ENCODE measurements around the gene ZSWIM1. TPM values are rescaled to one million over a fixed set of nuclear protein-coding genes. Genes with fewer than 3 reads are reported as not detected.
A peak's percentile ranks its signal among the peaks of the same experiment; 100 is the strongest.

Gene ZSWIM1
- total and polyA plus RNA-seq, 2 of the 13 experiments (the other 11 are each of a cell fraction or from before 2014, with no cell fraction given): 9.5 to 11.7 TPM

DNA sequence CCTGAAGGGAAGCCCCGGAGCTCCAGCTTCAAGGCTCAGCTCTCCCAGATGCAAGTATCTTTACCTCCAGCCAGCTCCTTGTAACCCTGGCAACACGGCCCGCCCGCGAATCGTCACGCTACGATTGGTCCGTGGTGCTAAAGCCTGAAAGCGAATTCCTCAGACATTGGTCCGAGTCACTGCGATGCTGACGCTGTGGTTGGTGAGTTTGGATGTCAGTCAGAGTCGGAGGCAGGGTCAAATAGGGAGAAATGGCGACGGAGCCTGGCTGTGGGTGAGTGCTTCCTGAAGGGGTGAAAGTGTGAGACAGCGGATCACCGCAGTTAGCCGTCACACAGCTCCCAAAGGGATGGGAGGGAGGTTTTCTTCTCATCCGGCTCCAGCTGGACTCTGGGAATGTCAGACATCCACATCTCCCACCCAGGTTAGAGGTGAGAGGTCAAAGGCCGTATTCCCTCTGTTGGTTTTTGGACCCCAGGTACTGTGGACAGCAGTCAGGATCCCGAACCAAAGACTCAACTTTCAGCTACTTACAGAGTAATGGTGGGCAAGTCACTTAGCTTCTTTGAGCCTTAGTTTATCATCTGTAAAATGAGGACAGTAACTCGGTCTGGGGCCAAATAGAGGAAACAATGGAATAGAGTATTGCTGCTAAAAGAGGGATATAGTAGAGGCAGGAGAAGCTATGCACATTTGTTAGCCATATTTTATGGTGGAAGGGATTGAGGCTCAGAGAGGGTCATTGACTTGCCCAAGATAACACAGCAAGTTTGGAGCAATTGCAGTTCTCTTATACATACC lies at the start of gene ZSWIM1 (continued):
- TF ChIP-seq, protein P1, sequence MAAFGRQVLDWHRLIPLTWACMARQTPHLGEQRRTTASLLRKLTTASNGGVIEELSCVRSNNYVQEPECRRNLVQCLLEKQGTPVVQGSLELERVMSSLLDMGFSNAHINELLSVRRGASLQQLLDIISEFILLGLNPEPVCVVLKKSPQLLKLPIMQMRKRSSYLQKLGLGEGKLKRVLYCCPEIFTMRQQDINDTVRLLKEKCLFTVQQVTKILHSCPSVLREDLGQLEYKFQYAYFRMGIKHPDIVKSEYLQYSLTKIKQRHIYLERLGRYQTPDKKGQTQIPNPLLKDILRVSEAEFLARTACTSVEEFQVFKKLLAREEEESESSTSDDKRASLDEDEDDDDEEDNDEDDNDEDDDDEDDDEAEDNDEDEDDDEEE (CRISPR knock-in tag; IDR thresholded peaks at IDR 0.05): no peak; the same call in 1 of the 2 replicates
- no peak for TF ChIP-seq ZNF451 (CRISPR knock-in tag; IDR thresholded peaks at IDR 0.05)
- no peak for TF ChIP-seq ZNF878 (CRISPR knock-in tag; IDR thresholded peaks at IDR 0.05)
- TF ChIP-seq RXRB (CRISPR knock-in tag; IDR thresholded peaks at IDR 0.05; ENCODE audit: borderline replicate concordance): peak; percentile 82
- TF ChIP-seq ZFP41 (CRISPR knock-in tag; IDR thresholded peaks at IDR 0.05; ENCODE audit: borderline replicate concordance): peak; percentile 84
- no peak; the same call in 1 of the 2 replicates for TF ChIP-seq ZNF292 (CRISPR knock-in tag; IDR thresholded peaks at IDR 0.05; ENCODE audit: borderline replicate concordance, low read depth)
- TF ChIP-seq, protein P2, sequence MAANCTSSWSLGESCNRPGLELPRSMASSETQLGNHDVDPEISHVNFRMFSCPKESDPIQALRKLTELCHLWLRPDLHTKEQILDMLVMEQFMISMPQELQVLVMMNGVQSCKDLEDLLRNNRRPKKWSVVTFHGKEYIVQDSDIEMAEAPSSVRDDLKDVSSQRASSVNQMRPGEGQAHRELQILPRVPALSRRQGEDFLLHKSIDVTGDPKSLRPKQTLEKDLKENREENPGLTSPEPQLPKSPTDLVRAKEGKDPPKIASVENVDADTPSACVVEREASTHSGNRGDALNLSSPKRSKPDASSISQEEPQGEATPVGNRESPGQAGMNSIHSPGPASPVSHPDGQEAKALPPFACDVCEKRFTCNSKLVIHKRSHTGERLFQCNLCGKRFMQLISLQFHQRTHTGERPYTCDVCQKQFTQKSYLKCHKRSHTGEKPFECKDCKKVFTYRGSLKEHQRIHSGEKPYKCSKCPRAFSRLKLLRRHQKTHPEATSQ (CRISPR knock-in tag; IDR thresholded peaks at IDR 0.05; ENCODE audit: borderline replicate concordance): peak; percentile 70; the same call in 1 of the 2 replicates
- peak; percentile 43; the same call in 1 of the 2 replicates for TF ChIP-seq GZF1 (CRISPR knock-in tag; IDR thresholded peaks at IDR 0.05)
- 0 out of 2 replicates have a peak, but pooled peaks have one; percentile 28 for TF ChIP-seq ZNF552 (CRISPR knock-in tag; IDR thresholded peaks at IDR 0.05; ENCODE audit: borderline replicate concordance)
- TF ChIP-seq CCDC6 (CRISPR knock-in tag; IDR thresholded peaks at IDR 0.05): no peak
- no peak for TF ChIP-seq CHD4 (IDR thresholded peaks at IDR 0.05; ENCODE audit: borderline replicate concordance, low read length)
- TF ChIP-seq, protein P3, sequence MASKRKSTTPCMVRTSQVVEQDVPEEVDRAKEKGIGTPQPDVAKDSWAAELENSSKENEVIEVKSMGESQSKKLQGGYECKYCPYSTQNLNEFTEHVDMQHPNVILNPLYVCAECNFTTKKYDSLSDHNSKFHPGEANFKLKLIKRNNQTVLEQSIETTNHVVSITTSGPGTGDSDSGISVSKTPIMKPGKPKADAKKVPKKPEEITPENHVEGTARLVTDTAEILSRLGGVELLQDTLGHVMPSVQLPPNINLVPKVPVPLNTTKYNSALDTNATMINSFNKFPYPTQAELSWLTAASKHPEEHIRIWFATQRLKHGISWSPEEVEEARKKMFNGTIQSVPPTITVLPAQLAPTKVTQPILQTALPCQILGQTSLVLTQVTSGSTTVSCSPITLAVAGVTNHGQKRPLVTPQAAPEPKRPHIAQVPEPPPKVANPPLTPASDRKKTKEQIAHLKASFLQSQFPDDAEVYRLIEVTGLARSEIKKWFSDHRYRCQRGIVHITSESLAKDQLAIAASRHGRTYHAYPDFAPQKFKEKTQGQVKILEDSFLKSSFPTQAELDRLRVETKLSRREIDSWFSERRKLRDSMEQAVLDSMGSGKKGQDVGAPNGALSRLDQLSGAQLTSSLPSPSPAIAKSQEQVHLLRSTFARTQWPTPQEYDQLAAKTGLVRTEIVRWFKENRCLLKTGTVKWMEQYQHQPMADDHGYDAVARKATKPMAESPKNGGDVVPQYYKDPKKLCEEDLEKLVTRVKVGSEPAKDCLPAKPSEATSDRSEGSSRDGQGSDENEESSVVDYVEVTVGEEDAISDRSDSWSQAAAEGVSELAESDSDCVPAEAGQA (IDR thresholded peaks at IDR 0.05; ENCODE audit: low read depth): peak; percentile 43; the same call in 1 of the 2 replicates
- TF ChIP-seq, protein P3 (CRISPR knock-in tag; IDR thresholded peaks at IDR 0.05; ENCODE audit: borderline replicate concordance): no peak
- no peak for TF ChIP-seq ZNF136 (CRISPR knock-in tag; IDR thresholded peaks at IDR 0.05; ENCODE audit: low read depth)
- TF ChIP-seq POLR2AphosphoS2 (IDR thresholded peaks at IDR 0.05; ENCODE audit: low read depth, low read length): 0 out of 2 replicates have a peak, but pooled peaks have one; percentile 76
- no peak for TF ChIP-seq ADNP (CRISPR knock-in tag; IDR thresholded peaks at IDR 0.05)
- peak; percentile 57; the same call in 1 of the 2 replicates for TF ChIP-seq ETV6 (CRISPR knock-in tag; conservative IDR thresholded peaks at IDR 0.05)
- TF ChIP-seq ZNF567 (CRISPR knock-in tag; IDR thresholded peaks at IDR 0.05; ENCODE audit: borderline replicate concordance): peak; percentile 98
- no peak for TF ChIP-seq CENPT (CRISPR knock-in tag; IDR thresholded peaks at IDR 0.05; ENCODE audit: low read depth)
- no peak for TF ChIP-seq ZNF30 (CRISPR knock-in tag; IDR thresholded peaks at IDR 0.05)
- no peak for TF ChIP-seq NONO (IDR thresholded peaks at IDR 0.05)
- peak; percentile 84 for TF ChIP-seq NONO (CRISPR knock-in tag; conservative IDR thresholded peaks at IDR 0.05)
